ENCODE measurements around the gene SH3BP4. TPM values are rescaled to one million over a fixed set of nuclear protein-coding genes. Genes with fewer than 3 reads are reported as not detected.

The SH3BP4 gene
- total and polyA plus RNA-seq, 2 donors (not counting 1 experiment from before 2014, with no cell fraction given), result 1.00 to 1.3 TPM

GRCh38 chr2:235083822-235084221 is 132.0 kb downstream of the SH3BP4 start:
- ChIA-PET CTCF (no interaction called here), POLR2A (no interaction called here)
- Histone ChIP-seq H2AFZ (ENCODE audit: insufficient read depth, low read depth, low read length, poor library complexity, severe bottlenecking) (no peak overlapping the region), H3K4me3 (ENCODE audit: control extremely low read depth in 1 of 5, extremely low read depth in 1 of 5, insufficient read depth in 1 of 5, low read depth in 2 of 5, low read length in 4 of 5) (no peak overlapping the region), H3K36me3 (replicated peaks in 1 of 2; ENCODE audit: control extremely low read depth in 1 of 2, control insufficient read depth in 1 of 2, extremely low read depth in 1 of 2, insufficient read depth in 2 of 2, low read length in 1 of 2) (no peaks in the 10 kb centered on the region), H3K79me2 (ENCODE audit: control insufficient read depth, insufficient read depth, low read length) (no peaks in the 10 kb centered on the region), H3K4me2 (replicated peaks; ENCODE audit: low read depth, low read length, poor library complexity, severe bottlenecking) (no peak overlapping the region), H3K9me3 (ENCODE audit: control extremely low read depth in 1 of 3, control insufficient read depth in 2 of 3, insufficient read depth in 1 of 3, low read length in 2 of 3) (peaks cover 0 to 8% (median 0%) of the 10 kb centered on the region in 3 donors), H3K27ac (ENCODE audit: low read length in 2 of 2) (no peak overlapping the region), H3K4me1 (ENCODE audit: control insufficient read depth in 2 of 2, insufficient read depth in 2 of 2, low read length in 2 of 2) (no peaks in the 10 kb centered on the region), H3K9ac (ENCODE audit: low read length) (no peak overlapping the region), H4K20me1 (ENCODE audit: control insufficient read depth, insufficient read depth, low read length, poor library complexity, severe bottlenecking) (no peaks in the 10 kb centered on the region), H3K27me3 (replicated peaks in 1 of 4; ENCODE audit: control extremely low read depth in 1 of 4, control insufficient read depth in 3 of 4, insufficient read depth in 4 of 4, low read length in 3 of 4) (peaks cover 0 to 24% (median 0%) of the 10 kb centered on the region in 4 experiments)
- intact Hi-C loops (cut with micrococcal nuclease), result no loop called here
- DNase-seq, result no peak
- Mint-ChIP-seq H3K4me3 (no peak overlapping the region), H3K4me1 (no peaks in the 10 kb centered on the region), H3K9me3 (ENCODE audit: insufficient read depth) (no peaks in the 10 kb centered on the region), H3K27me3 (peaks cover 34% of the 10 kb centered on the region), H3K27ac (no peak overlapping the region)
- TF ChIP-seq, protein P1, sequence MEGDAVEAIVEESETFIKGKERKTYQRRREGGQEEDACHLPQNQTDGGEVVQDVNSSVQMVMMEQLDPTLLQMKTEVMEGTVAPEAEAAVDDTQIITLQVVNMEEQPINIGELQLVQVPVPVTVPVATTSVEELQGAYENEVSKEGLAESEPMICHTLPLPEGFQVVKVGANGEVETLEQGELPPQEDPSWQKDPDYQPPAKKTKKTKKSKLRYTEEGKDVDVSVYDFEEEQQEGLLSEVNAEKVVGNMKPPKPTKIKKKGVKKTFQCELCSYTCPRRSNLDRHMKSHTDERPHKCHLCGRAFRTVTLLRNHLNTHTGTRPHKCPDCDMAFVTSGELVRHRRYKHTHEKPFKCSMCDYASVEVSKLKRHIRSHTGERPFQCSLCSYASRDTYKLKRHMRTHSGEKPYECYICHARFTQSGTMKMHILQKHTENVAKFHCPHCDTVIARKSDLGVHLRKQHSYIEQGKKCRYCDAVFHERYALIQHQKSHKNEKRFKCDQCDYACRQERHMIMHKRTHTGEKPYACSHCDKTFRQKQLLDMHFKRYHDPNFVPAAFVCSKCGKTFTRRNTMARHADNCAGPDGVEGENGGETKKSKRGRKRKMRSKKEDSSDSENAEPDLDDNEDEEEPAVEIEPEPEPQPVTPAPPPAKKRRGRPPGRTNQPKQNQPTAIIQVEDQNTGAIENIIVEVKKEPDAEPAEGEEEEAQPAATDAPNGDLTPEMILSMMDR (IDR thresholded peaks at IDR 0.05), result no peak
- TF ChIP-seq EZH2 (IDR thresholded peaks at IDR 0.05; ENCODE audit: borderline replicate concordance, insufficient read depth, low read depth, low read length, poor library complexity, severe bottlenecking), result no peak
- no CpG with 5 or more reads among the region's 3 CpGs for WGBS (ENCODE audit: insufficient coverage)
- ATAC-seq (ENCODE audit: low read depth), result no peak

DNA sequence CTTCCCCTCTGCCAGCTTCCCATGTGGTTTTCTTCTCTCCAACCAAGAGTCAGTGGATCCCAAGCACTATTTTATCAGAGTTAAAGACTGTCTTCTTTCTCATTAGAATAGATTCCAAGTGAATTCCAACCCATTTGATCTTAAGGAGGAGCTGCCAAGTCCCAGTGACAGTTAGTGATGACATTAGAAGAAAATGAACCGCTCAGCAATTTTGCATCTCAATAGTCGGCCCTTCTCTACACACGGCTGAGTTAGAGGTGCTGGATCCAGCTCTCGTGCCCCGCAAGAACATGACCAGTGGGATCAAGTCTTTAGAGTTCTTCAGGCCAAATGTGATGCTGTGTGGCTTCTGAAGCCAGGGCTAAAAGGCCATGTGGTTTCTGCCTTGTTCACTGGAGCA is 132.6 kb downstream of the SH3BP4 start:
- DNase-seq, result no peak
- H3K4me3 Mint-ChIP-seq, result no peak overlapping the region
- Histone ChIP-seq H3K4me3 (ENCODE audit: control extremely low read depth in 1 of 5, extremely low read depth in 1 of 5, insufficient read depth in 1 of 5, low read depth in 2 of 5, low read length in 4 of 5) (no peak overlapping the region), H3K9me3 (ENCODE audit: control extremely low read depth in 1 of 3, control insufficient read depth in 2 of 3, insufficient read depth in 1 of 3, low read length in 2 of 3) (peaks cover 0 to 8% (median 0%) of the 10 kb centered on the region in 3 donors), H4K20me1 (ENCODE audit: control insufficient read depth, insufficient read depth, low read length, poor library complexity, severe bottlenecking) (no peaks in the 10 kb centered on the region), H3K4me2 (replicated peaks; ENCODE audit: low read depth, low read length, poor library complexity, severe bottlenecking) (no peak overlapping the region), H3K9ac (ENCODE audit: low read length) (no peak overlapping the region), H3K27ac (ENCODE audit: low read length in 2 of 2) (no peak overlapping the region), H3K27me3 (replicated peaks in 1 of 4; ENCODE audit: control extremely low read depth in 1 of 4, control insufficient read depth in 3 of 4, insufficient read depth in 4 of 4, low read length in 3 of 4) (peaks cover 0 to 24% (median 0%) of the 10 kb centered on the region in 4 experiments), H3K79me2 (ENCODE audit: control insufficient read depth, insufficient read depth, low read length) (no peaks in the 10 kb centered on the region), H3K36me3 (replicated peaks in 1 of 2; ENCODE audit: control extremely low read depth in 1 of 2, control insufficient read depth in 1 of 2, extremely low read depth in 1 of 2, insufficient read depth in 2 of 2, low read length in 1 of 2) (no peaks in the 10 kb centered on the region), H2AFZ (ENCODE audit: insufficient read depth, low read depth, low read length, poor library complexity, severe bottlenecking) (no peak overlapping the region), H3K4me1 (ENCODE audit: control insufficient read depth in 2 of 2, insufficient read depth in 2 of 2, low read length in 2 of 2) (no peaks in the 10 kb centered on the region)
- TF ChIP-seq EZH2 (IDR thresholded peaks at IDR 0.05; ENCODE audit: borderline replicate concordance, insufficient read depth, low read depth, low read length, poor library complexity, severe bottlenecking), result no peak
- TF ChIP-seq, protein P1 (IDR thresholded peaks at IDR 0.05), result no peak
- 97% methylated on average over 5 of the region's 5 CpGs for WGBS (ENCODE audit: insufficient coverage)
- H3K27ac Mint-ChIP-seq, result no peak overlapping the region
- intact Hi-C loops (cut with micrococcal nuclease), result no loop called here
- ChIA-PET CTCF (no interaction called here), POLR2A (no interaction called here)
- no peak for ATAC-seq (ENCODE audit: low read depth)
- no peaks in the 10 kb centered on the region for H3K4me1 Mint-ChIP-seq
- peaks cover 34% of the 10 kb centered on the region for H3K27me3 Mint-ChIP-seq
- no peaks in the 10 kb centered on the region for H3K9me3 Mint-ChIP-seq (ENCODE audit: insufficient read depth)
